BJ (cell line): ENCODE results near the gene GJA1. TPM values are rescaled to one million over a fixed set of nuclear protein-coding genes. Genes with fewer than 3 reads are reported as not detected.

Experiments used
- CTCF ChIA-PET: fragments of 350-600 bp; formaldehyde crosslinking; extraction: SDS; loops from one replicate; lab custom pipeline; 2021; ENCODE audit warnings: antibody characterized with exemption, inconsistent platforms; lab: Yijun Ruan, JAX
- POLR2A ChIA-PET: fragments of 300-600 bp; sonication (Branson Sonifier 250); formaldehyde crosslinking; extraction: SDS; loops from one replicate; lab custom pipeline; 2021; ENCODE audit warnings: antibody characterized with exemption; lab: Charles Lee
- DNase-seq: peaks from one replicate; pipeline ENCODE4 v3.0.0-alpha.2; 2011; ENCODE audit warnings: low read depth
- H3K27me3 ChIP-seq: 2 replicates; pipeline ENCODE4 v1.6.0; 2011; ENCODE audit warnings: low read length; ENCODE audit not compliant: control insufficient read depth, insufficient read depth
- H3K36me3 ChIP-seq: 2 replicates; pipeline ENCODE4 v1.5.1; 2011; ENCODE audit warnings: low read length; ENCODE audit not compliant: control insufficient read depth, insufficient read depth
- H3K4me3 ChIP-seq: 2 replicates; pipeline ENCODE4 v1.5.1; 2011; ENCODE audit warnings: low read depth, mild to moderate bottlenecking, control low read depth, low read length
- polyA plus RNA-seq: library from polyadenylated mRNA; depleted of rRNA; stranded (reverse); fragments of >200 nt; gene quantifications from 2 replicates; pipeline ENCODE4 v1.2.3, GENCODE V29; 2011
- TF ChIP-seq, protein P1 (sequence below): IDR thresholded peaks from 2 replicates; pipeline ENCODE4 v1.5.1; 2011; ENCODE audit warnings: low read depth, mild to moderate bottlenecking, control low read depth, inconsistent platforms, low read length, moderate library complexity; ENCODE audit not compliant: insufficient read depth

The GJA1 gene
- polyA plus RNA-seq, 1 experiment, result 175 TPM

DNA sequence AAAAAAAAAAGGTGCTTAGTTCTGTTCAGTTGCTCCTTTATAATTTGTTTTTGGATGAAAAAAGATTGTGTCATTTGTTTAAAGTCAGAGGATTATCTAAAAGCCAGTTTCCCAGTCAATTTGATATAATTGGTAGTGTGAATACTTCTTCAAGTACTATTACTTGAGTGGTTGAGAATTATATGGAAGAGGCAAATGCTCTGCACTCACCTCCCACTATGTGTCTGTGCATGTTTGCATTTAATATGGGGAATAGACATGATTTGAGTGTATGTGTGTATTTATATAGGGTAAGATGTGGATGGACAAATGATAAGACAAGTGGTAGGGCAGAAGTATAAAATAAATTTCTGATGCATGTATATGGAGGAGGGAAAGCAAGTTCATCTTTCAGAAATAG lies 15.8 kb downstream of the GJA1 start:
- DNase-seq, result no peak
- POLR2A ChIA-PET, result no interaction called here

DNA sequence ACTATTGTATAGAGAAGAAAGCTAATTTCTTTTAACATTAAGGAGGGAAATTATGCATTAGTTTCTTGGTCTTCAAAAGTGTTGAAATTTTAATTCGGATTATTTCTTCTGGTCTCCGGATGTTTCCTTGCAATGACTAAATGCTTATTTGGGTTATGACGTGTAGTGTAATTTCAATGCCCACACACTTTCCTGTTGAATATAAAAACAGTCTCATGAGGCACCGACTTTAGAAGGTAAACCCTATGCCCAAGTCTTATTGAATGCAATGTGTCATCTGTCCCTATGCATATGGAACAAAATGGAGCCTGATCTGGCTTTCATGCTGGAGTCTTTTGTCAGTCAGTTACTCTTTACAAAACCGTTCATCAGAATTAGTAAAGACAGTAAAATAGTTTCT lies 17.7 kb downstream of the GJA1 start:
- TF ChIP-seq, protein P1, sequence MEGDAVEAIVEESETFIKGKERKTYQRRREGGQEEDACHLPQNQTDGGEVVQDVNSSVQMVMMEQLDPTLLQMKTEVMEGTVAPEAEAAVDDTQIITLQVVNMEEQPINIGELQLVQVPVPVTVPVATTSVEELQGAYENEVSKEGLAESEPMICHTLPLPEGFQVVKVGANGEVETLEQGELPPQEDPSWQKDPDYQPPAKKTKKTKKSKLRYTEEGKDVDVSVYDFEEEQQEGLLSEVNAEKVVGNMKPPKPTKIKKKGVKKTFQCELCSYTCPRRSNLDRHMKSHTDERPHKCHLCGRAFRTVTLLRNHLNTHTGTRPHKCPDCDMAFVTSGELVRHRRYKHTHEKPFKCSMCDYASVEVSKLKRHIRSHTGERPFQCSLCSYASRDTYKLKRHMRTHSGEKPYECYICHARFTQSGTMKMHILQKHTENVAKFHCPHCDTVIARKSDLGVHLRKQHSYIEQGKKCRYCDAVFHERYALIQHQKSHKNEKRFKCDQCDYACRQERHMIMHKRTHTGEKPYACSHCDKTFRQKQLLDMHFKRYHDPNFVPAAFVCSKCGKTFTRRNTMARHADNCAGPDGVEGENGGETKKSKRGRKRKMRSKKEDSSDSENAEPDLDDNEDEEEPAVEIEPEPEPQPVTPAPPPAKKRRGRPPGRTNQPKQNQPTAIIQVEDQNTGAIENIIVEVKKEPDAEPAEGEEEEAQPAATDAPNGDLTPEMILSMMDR, result no peak
- no peak for DNase-seq
- Histone ChIP-seq H3K4me3 (no peak overlapping the region), H3K36me3 (no peaks in the 10 kb centered on the region; the same call in 1 of the 2 replicates), H3K27me3 (no peaks in the 10 kb centered on the region)
- CTCF ChIA-PET, result no interaction called here
- POLR2A ChIA-PET, result interaction anchor here (0.7 kb wide), 1 partner anchor 553 kb away, joined by 8 read pairs; no protein-coding TSS in a partner anchor

More for the DNA sequence above, 15.8 kb downstream of the GJA1 start:
- peaks cover 10% of the 10 kb centered on the region for H3K36me3 ChIP-seq
- CTCF ChIA-PET, result no interaction called here
- H3K27me3 ChIP-seq, result no peaks in the 10 kb centered on the region
- TF ChIP-seq, protein P1, result no peak
- H3K4me3 ChIP-seq, result no peak overlapping the region

DNA sequence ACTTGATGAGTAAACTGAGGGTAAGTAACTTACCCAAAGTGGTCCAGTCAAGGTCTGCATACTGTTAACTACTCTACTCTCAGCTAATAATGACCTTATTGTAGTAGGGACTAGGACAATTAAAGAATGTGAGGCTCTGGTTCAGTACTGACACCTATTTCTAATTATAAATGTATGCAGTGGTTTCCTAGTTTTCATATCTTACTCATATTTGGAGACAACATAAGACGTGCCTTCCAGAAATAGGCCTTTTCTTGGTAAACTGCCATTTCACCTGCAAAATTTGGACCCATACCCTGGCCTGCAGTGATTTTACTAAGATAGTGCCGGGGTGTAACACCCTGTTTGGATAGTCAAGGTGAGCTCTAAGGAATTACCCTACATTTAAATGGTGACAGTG lies 24.7 kb downstream of the GJA1 start:
- no peaks in the 10 kb centered on the region for H3K27me3 ChIP-seq
- TF ChIP-seq, protein P1, result no peak
- no peak for DNase-seq
- ChIA-PET POLR2A (no interaction called here), CTCF (interaction anchor here (1.0 kb wide), 1 partner anchor 22 kb away, joined by 3 read pairs; no protein-coding TSS in a partner anchor)
- H3K36me3 ChIP-seq, result no peaks in the 10 kb centered on the region
- no peak overlapping the region for H3K4me3 ChIP-seq

DNA sequence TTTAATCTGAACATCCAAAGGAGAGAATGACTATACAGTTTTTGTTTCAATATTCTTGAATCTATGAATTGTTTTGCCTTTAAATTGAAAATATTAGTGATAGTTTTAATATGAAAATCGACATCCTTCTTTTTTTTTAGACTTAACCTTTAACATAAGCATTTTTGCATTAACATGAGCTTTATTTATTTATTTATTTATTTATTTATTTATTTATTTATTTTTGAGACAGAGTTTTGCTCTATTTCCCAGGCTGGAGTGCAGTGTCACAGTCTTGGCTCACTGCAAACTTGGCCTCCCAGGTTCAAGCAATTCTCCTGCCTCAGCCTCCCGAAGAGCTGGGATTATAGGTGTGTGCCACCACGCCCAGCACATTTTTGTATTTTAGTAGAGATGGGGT lies 27.6 kb downstream of the GJA1 start:
- Histone ChIP-seq H3K36me3 (no peaks in the 10 kb centered on the region), H3K4me3 (no peak overlapping the region), H3K27me3 (no peaks in the 10 kb centered on the region)
- no peak for DNase-seq
- TF ChIP-seq, protein P1, result no peak
- ChIA-PET POLR2A (no interaction called here), CTCF (no interaction called here)

DNA sequence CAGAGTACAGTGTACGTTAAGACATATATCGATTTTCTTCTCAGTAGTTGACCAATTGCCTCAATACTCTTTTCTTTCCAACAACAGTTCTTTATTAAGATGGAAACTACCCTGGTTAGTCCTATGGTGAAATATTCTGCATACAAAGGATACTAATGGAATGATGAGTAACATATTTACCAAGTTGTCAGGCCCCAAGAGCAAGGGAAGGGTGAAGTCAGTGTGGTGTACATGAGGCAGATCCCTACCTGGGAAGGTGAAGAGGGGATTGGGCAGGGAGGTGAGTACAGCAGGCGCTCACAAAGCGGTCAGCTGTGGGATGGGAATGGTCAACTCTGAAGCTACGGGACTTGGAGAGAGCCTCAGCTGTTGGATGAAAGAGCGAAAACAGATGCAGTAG lies 29.7 kb downstream of the GJA1 start:
- no peaks in the 10 kb centered on the region for H3K27me3 ChIP-seq
- DNase-seq, result no peak
- H3K4me3 ChIP-seq, result no peak overlapping the region
- H3K36me3 ChIP-seq, result no peaks in the 10 kb centered on the region
- TF ChIP-seq, protein P1, result no peak
- ChIA-PET POLR2A (no interaction called here), CTCF (interaction anchor here (0.6 to 1.2 kb wide), 2 partner anchors 65 to 384 kb away, joined by 3 read pairs; no protein-coding TSS in a partner anchor)
